Activated naive CD4-positive, alpha-beta T cell treated with anti-CD3 and anti-CD28 coated beads, Interleukin-2, amount 50 U/mL, for 72 hours (primary cell): ENCODE data around the gene RTN4IP1. TPM values are rescaled to one million over a fixed set of nuclear protein-coding genes. Genes with fewer than 3 reads are reported as not detected.
A peak's percentile ranks its signal among the peaks of the same experiment; 100 is the strongest.

Source experiments
- ATAC-seq, 2 donors: fragments of 150-1000 bp; cut with Tn5 transposase; 2 replicates each; pipeline ENCODE4 v1.10.0; 2021; ENCODE audit warnings: mild to moderate bottlenecking in 2 of 2, moderate library complexity in 2 of 2
- DNase-seq, 2 donors: peaks; one replicate each; pipeline ENCODE4 v3.0.0; 2021 to 2022; ENCODE audit warnings: low spot score in 2 of 2
- H3K27ac Mint-ChIP-seq, 2 donors: one replicate each; pipeline ENCODE4 v1.8.0; 2022; ENCODE audit warnings: mild to moderate bottlenecking in 2 of 2, mixed read lengths in 2 of 2
- H3K36me3 Mint-ChIP-seq, 2 donors: one replicate each; pipeline ENCODE4 v1.8.0; 2022; ENCODE audit warnings: mixed read lengths in 2 of 2
- H3K9me3 Mint-ChIP-seq, 2 donors: one replicate each; pipeline ENCODE4 v1.8.0; 2022; ENCODE audit warnings: mixed read lengths in 2 of 2
- total RNA-seq, 2 donors: library from RNA; stranded (reverse); gene quantifications; one replicate each; pipeline ENCODE4 v1.2.3, GENCODE V29; 2022

Gene RTN4IP1
- total RNA-seq, 2 donors from 2014 or later, result 6.6 to 8.0 TPM

- Mint-ChIP-seq H3K36me3 (peaks cover 35 to 60% of the 10 kb centered on the region in 2 donors), H3K27ac (peak overlapping the region; percentile 82 to 98), H3K9me3 (peaks cover 0 to 6% of the 10 kb centered on the region in 2 donors)
- ATAC-seq (peak; percentile 82 to 93), DNase-seq (no peak)
Observed at GRCh38 chr6:106546691-106547414, 82.4 kb downstream of the RTN4IP1 start.

DNA sequence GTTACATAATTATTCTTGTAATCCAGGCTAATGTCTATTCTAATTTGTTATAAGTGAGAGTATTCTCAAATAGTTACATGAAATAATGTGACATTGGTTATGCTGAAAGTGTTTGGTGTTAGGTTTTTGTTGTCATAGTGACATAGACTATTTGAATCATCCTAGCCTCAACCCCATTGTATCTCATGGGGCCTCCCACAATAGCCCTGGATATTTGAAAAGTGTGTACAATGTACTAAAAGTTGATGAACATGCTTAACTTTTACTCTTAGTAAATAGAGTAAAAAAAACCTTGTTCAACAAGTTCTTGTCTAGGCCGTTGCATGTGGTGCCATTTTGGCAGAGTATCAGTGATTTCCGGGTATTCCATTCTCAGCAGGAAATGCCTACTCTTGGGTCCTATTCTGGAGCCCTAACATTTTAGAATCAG lies 83.0 kb downstream of the RTN4IP1 start:
- H3K36me3 Mint-ChIP-seq, result peaks cover 33 to 54% of the 10 kb centered on the region in 2 donors
- peak; percentile 74 to 85 for ATAC-seq

DNA sequence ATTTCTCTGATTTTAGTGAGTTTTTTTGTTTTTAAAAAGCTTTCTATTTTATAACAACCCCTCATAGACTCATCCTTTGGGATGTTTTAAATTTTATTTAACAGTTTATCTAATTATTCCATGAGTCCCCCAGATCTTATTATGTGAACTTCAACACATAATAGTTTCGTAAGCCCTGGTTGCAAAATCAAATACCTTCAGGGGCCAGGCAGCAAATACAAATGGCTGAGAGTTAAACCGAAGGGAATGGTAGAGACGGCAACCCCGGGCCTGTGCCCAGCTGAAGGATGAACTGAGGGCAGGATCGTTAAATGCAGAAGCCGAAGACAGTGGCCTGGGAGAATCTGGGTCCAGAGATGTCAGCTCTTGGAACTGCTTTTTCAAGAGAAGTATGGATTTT lies 88.4 kb downstream of the RTN4IP1 start:
- H3K36me3 Mint-ChIP-seq, result peaks cover 21 to 39% of the 10 kb centered on the region in 2 donors
- DNase-seq (no peak), ATAC-seq (no peak)
- no peak overlapping the region for H3K27ac Mint-ChIP-seq
- no peaks in the 10 kb centered on the region for H3K9me3 Mint-ChIP-seq

More for the DNA sequence above, 83.0 kb downstream of the RTN4IP1 start:
- Mint-ChIP-seq H3K27ac (peak overlapping the region; percentile 82 to 98), H3K9me3 (peaks cover 0 to 4% of the 10 kb centered on the region in 2 donors)
- DNase-seq, result no peak

DNA sequence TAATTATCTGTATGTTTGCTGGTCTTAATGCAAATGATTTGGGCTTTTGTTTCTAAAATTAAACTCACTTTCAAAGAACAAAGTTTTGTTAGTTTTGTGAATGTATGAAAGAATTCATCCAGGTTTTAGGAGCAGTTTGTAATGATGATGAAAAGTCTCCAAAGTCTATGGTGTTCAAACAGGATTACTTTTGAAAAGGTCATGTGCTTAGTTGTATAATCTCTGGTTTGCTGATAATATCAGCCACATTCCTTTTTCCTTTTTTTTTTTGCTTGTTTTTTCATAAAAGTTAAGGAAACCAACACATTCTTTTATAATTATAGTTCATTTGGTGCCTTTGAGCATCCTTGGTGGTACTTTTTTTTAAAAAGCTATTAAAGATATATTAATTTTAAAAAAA lies 88.9 kb downstream of the RTN4IP1 start:
- Mint-ChIP-seq H3K27ac (peak overlapping the region in 1 of 2 donors; percentile 36), H3K9me3 (no peaks in the 10 kb centered on the region), H3K36me3 (peaks cover 16 to 35% of the 10 kb centered on the region in 2 donors)
- DNase-seq (no peak), ATAC-seq (no peak)

DNA sequence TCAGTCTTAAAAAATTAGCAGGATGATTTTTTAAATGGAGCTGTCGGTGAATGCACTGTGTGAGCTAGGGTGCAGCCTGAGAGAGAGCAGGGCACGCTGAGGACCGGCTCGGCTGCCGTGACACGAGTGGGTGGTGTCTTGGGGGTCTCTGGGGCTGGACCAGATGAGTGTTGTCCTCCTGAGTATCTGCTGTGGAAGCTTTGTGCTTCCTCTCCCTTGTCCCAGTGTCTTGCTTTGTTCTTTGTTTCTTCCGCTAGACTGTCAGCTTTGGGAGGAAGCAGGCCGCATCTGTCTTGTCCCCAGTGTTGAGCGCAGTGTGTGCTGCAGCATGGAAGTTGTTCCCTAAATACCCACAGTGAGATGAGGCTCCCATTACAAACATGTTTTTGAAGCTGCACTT lies 89.4 kb downstream of the RTN4IP1 start:
- Mint-ChIP-seq H3K9me3 (no peaks in the 10 kb centered on the region), H3K27ac (peak overlapping the region in 1 of 2 donors; percentile 70), H3K36me3 (peaks cover 15 to 30% of the 10 kb centered on the region in 2 donors)
- ATAC-seq (no peak), DNase-seq (no peak)

DNA sequence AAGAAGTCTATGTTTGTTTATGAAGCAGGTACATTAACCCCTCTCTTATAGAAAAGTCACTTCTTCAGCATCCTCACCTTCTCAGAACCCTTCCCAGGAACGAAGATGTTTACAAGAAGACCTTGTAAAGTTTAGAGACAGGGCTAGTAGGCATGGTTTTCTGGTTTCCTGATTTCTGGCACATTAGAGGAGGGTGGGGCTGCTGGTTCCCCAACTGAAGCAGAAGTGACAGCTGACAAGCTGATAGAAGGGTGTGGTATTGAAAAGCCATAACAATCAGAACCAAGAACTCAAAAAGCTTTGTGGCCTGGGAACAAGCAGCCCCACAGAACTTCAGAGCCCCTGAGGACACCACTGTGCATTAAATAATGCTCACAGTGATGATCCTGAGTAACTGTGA lies 91.2 kb downstream of the RTN4IP1 start:
- DNase-seq (no peak), ATAC-seq (no peak)
- H3K9me3 Mint-ChIP-seq, result no peaks in the 10 kb centered on the region
- H3K36me3 Mint-ChIP-seq, result peaks cover 6 to 22% of the 10 kb centered on the region in 2 donors
- H3K27ac Mint-ChIP-seq, result peak overlapping the region in 1 of 2 donors; percentile 47

DNA sequence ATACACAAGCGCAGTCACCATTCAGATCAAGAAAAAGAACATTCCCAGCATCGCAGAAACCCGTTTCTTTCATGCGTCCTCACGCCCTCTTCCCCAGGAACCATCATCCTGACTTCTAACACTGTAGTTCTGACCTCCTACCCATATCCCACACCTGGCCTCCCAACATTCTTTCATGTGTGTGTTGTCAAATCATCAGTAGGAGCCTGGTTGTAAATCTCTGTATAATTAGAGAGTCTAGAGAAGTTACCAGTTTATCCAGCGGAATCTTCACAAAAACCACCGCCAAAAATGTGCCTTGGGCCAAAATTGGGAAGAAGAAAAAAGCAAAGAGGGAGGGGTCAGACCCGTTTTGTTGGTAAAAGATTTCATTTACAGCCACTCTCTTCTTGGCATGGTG lies 91.6 kb downstream of the RTN4IP1 start:
- Mint-ChIP-seq H3K36me3 (peaks cover 6 to 25% of the 10 kb centered on the region in 2 donors), H3K9me3 (no peaks in the 10 kb centered on the region), H3K27ac (peak overlapping the region; percentile 55 to 77)
- DNase-seq, result no peak
- ATAC-seq, result no peak

DNA sequence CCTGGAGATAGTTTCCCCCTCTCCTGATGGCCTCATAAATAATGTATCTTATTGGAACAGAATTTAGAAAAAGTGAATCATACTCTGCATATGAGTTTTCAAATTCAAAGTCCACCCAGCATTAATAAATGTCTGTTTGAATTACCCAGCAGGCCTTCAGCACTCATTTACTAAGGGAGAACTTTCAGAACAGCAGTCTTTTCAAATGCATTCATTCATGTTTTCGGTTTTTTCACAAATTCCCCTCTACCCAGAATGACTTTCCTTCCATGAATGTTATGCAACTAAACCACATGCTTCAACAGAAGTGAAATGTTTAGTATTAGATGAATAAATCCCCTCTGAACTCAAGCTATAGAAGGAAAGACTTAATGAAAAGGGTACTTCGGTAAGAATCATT lies 92.4 kb downstream of the RTN4IP1 start:
- Mint-ChIP-seq H3K27ac (peak overlapping the region; percentile 22 to 55), H3K9me3 (no peaks in the 10 kb centered on the region), H3K36me3 (peaks cover 6 to 30% of the 10 kb centered on the region in 2 donors)
- DNase-seq (no peak), ATAC-seq (peak; percentile 39)

DNA sequence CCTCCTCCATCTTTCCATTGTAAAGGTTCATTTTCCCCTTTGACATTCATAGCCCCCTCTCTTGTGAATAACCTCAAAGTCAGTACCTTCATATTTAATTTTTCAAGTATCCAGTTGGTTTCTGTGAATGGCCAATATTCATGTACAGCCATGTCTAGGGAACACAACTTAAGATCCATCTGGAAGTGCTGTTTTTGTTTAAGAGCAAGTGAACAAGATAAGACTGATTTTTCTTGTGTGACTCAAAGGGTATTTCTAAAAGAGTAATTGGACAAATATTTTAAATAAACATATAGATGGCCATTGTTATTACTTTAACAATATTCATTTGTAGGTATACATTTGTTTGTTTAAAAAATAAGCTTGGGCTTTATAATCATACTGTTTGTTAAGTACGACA lies 92.9 kb downstream of the RTN4IP1 start:
- peaks cover 6 to 30% of the 10 kb centered on the region in 2 donors for H3K36me3 Mint-ChIP-seq
- peak overlapping the region in 1 of 2 donors; percentile 37 for H3K27ac Mint-ChIP-seq
- ATAC-seq (no peak), DNase-seq (no peak)
- no peaks in the 10 kb centered on the region for H3K9me3 Mint-ChIP-seq

DNA sequence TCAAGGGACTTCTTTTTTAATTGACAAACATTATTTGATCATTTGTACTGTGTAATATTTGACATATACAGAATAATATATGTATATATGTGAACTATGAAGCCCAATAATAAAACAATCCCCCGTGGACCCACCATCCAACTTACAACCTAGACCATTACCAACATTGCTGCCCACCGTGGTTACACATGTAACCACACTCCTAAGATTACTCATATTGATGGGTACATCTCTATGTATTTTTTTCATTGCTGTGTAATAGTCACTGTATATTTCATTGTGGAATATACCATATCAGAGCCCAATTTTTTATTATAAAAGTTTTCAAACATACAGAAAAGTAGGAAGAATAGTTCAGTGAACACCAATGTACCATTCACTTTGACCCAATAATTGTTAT lies 94.3 kb downstream of the RTN4IP1 start:
- Mint-ChIP-seq H3K36me3 (peaks cover 6 to 31% of the 10 kb centered on the region in 2 donors), H3K27ac (peak overlapping the region; percentile 73 to 79), H3K9me3 (no peaks in the 10 kb centered on the region)
- ATAC-seq (peak; percentile 35 to 63), DNase-seq (no peak)

DNA sequence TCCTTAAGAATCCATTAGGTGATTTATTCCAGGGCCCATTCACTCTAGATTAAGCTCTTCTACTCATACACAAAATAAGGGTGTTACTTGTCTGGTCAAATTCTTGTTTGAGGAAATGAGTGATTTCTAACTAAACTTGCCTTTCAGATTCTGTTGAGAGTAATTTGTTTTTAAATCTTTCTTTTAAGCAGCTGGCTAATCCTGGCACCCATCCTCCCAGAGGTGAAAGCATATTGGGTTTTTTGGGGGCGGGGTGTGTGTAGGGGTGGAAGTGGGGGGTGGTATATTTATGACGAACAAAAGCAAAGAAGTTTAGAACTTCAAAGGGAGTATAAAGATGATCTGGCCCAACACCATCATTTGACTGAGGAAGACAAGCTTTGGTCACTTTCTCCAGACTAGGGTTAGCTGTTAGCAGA lies 94.7 kb downstream of the RTN4IP1 start:
- H3K36me3 Mint-ChIP-seq, result peaks cover 9 to 36% of the 10 kb centered on the region in 2 donors
- peak in 1 of 2 donors; percentile 68 for DNase-seq
- no peaks in the 10 kb centered on the region for H3K9me3 Mint-ChIP-seq
- peak; percentile 81 to 92 for ATAC-seq
- H3K27ac Mint-ChIP-seq, result peak overlapping the region; percentile 73 to 79

DNA sequence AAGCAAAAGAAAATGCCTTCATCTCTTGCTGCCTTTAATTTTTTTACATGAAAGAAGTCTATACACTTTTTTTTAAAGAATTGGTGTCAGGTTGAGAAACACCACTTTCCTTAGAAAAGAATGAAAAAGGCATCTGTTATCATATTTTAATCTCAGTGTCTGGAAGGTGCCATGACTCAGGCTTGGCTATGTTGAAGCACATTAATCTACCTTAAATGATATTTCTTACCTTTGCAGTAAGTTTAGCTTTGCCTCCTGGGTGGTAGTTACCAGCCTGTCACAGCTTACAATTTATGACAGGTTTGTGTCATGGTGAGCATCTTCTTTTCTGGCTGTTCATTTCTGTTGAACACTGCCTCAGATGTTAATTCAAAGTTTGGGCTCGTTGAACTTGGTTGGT lies 95.3 kb downstream of the RTN4IP1 start:
- H3K36me3 Mint-ChIP-seq, result peaks cover 14 to 41% of the 10 kb centered on the region in 2 donors
- no peak for DNase-seq
- no peaks in the 10 kb centered on the region for H3K9me3 Mint-ChIP-seq
- ATAC-seq, result no peak
- peak overlapping the region; percentile 67 to 73 for H3K27ac Mint-ChIP-seq

DNA sequence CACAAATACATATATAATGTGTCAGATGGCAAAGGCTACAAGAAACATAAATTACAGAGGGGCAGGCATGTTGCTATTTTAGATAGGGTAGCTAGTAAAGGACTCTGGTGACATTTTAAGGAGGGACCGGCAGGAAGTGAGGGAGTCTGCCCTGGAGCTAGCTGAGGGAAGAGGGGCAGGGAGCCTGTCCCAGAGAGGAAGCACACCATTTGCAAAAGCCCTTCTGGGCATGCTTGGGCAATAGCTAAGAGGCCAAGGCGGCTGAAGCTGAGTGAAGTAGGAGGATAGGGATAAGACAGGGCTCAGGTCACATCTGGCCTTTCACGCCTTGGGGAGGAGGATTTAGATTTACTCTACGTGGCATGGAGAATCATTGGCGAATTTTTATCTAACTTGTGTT lies 96.2 kb downstream of the RTN4IP1 start:
- ATAC-seq (no peak), DNase-seq (no peak)
- peak overlapping the region; percentile 9 to 20 for H3K27ac Mint-ChIP-seq
- peaks cover 14 to 47% of the 10 kb centered on the region in 2 donors for H3K36me3 Mint-ChIP-seq
- no peaks in the 10 kb centered on the region for H3K9me3 Mint-ChIP-seq

- no peak for ATAC-seq
- Mint-ChIP-seq H3K27ac (no peak overlapping the region), H3K36me3 (peaks cover 8 to 38% of the 10 kb centered on the region in 2 donors), H3K9me3 (no peaks in the 10 kb centered on the region)
- DNase-seq, result no peak
Observed at GRCh38 chr6:106530502-106530901, 98.8 kb downstream of the RTN4IP1 start.

GRCh38 chr6:106530026-106530425 lies 99.3 kb downstream of the RTN4IP1 start:
- peaks cover 13 to 38% of the 10 kb centered on the region in 2 donors for H3K36me3 Mint-ChIP-seq
- ATAC-seq (no peak), DNase-seq (no peak)
- H3K27ac Mint-ChIP-seq, result no peak overlapping the region
- no peaks in the 10 kb centered on the region for H3K9me3 Mint-ChIP-seq

DNA sequence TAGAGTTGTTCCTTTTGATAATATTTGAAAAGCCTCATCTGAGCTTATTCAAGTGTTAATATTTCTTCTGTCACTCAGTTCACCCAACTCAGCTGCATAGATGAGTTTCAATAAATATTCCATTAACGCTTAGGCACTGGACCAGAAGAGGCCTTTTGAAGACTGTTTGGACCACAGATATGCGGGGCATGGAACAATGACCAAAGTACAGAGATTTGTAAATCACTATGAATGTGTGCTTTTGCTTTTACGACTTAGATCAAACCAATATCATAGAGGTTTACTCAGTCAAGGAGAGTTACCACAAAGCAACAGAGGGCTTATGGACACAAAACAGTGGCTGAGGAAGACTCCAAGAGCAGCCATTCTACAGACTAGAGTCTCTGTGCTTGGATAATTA lies 99.9 kb downstream of the RTN4IP1 start:
- no peaks in the 10 kb centered on the region for H3K9me3 Mint-ChIP-seq
- no peak overlapping the region for H3K27ac Mint-ChIP-seq
- ATAC-seq, result no peak
- peaks cover 14 to 38% of the 10 kb centered on the region in 2 donors for H3K36me3 Mint-ChIP-seq
- DNase-seq, result no peak

GRCh38 chr6:106528521-106528920 lies 100.8 kb downstream of the RTN4IP1 start:
- H3K36me3 Mint-ChIP-seq, result peaks cover 14 to 36% of the 10 kb centered on the region in 2 donors
- peak overlapping the region in 1 of 2 donors; percentile 81 for H3K27ac Mint-ChIP-seq
- no peak for ATAC-seq

DNA sequence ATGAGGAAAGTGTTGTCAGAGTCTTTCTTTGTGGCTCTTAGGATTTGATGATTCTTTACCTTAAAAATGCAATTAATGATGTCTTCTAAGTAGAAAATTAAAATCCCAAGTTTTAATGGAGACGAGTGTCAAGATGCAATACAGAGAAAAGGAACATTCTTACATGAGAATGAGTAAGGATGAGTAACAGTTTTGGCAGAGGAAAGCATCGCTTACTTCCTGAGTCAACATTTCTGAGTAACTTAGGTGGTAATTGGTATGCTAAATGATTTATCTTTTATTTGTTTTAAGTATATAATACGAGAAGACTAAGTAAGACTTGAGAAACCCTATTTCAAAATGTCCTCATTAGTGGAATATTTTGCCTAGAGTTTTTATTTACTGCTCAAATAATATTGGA lies 101.3 kb downstream of the RTN4IP1 start:
- no peak for DNase-seq

More at GRCh38 chr6:106528521-106528920, 100.8 kb downstream of the RTN4IP1 start:
- DNase-seq, result no peak
- no peaks in the 10 kb centered on the region for H3K9me3 Mint-ChIP-seq

More for the DNA sequence above, 101.3 kb downstream of the RTN4IP1 start:
- H3K9me3 Mint-ChIP-seq, result no peaks in the 10 kb centered on the region
- peak; percentile 67 to 76 for ATAC-seq
- H3K27ac Mint-ChIP-seq, result peak overlapping the region; percentile 66 to 81
- peaks cover 14 to 30% of the 10 kb centered on the region in 2 donors for H3K36me3 Mint-ChIP-seq
